HG02970 (cell line): Measurements from ENCODE around the gene UBE4B.

Experiments used
- ATAC-seq: cut with Tn5 transposase; IDR thresholded peaks from one replicate; pipeline ENCODE4 v1.9.1; 2021; ENCODE audit warnings: mild to moderate bottlenecking, moderate library complexity, moderate number of reproducible peaks; ENCODE audit not compliant: unreplicated experiment, low FRiP score

UBE4B gene

GRCh38 chr1:10031461-10031860 lies 1.3 kb upstream of the UBE4B start:
- no peak for ATAC-seq

- ATAC-seq, result peak; percentile 6
Measured at GRCh38 chr1:10033359-10033845, 644 bp downstream of the UBE4B start.

DNA sequence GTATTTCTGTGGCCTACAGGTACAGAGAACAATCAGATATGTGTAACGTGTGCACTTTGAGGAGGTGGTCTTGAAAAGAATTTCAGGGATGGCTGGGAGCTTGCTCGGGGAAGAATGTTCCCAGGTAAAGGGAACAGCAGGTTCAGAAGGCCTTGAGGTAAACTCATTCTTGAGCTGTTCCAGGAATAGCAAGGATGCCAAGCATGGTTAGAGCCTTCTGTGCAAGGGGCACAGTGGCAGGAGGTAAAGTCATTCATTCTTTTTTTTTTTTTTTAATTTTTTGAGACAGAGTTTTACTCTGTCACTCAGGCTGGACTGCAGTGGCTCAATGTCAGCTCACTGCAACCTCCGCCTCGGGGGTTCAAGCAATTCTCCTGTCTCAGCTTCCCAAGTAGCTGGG lies 10.0 kb downstream of the UBE4B start:
- no peak for ATAC-seq

DNA sequence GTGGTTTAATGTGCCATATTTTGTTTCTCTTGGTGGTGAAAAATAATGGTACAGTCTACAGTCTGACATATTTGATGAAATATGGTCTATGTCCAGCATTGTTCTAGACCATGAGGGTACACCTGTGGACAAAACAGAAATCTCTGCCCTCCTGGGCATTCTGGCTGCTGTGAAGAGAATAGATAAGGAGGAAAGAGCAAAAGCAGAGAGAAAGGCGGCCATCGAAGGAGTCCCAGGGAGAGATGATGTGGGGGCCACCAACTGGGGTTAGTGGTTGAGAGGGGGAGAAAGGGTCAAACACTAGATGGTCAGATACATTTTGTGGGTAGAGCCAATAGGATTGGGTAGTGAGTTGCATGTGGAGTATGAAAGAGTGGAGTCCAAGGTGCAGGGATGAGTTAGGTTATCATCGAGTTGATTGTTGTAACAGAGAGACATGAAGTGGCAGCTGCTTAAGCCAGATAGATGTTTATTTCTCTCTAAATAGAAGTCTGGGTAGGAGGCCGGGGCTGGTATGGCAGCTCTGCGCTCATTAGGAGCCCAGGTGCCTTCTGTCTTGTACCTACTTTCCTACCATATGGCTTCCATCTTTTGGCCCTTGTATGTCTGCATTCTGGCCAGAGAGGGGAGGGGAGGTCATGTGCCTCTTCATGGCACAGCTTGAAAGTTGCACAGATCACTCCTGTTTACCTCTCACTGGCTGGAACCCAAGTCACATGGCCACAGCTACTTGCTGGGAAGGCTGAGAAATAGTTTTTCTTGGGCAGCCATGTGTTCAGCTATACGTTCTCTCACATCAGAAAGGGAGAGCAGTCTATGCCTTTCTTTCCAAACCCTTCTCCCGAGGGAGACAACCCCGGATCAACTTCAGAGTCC lies 13.0 kb downstream of the UBE4B start:
- ATAC-seq, result no peak

- no peak for ATAC-seq
Measured at GRCh38 chr1:10046356-10047085, 13.8 kb downstream of the UBE4B start.

DNA sequence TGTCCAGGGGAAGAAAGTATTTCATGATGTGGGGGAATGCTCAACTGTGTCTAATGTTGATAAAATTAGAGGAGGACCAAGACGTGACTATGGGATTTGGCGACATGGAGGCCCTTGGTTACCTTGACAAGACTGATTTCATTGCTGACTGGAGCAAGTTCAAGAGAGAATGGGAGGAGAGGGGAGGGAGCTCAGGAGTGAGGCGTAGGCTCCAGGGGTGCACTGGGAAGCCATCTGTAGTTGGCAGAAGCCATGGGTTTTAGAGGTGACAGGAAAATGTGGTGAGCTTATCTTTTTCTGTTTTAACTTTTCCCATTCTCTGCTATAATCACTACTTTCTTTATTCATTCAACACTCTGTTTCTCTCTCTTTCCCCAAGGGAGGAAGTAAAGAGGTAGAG lies 15.8 kb downstream of the UBE4B start:
- ATAC-seq, result no peak

- ATAC-seq, result no peak
Measured at GRCh38 chr1:10050611-10051010, 17.9 kb downstream of the UBE4B start.

- no peak for ATAC-seq
Measured at GRCh38 chr1:10051656-10052055, 18.9 kb downstream of the UBE4B start.

DNA sequence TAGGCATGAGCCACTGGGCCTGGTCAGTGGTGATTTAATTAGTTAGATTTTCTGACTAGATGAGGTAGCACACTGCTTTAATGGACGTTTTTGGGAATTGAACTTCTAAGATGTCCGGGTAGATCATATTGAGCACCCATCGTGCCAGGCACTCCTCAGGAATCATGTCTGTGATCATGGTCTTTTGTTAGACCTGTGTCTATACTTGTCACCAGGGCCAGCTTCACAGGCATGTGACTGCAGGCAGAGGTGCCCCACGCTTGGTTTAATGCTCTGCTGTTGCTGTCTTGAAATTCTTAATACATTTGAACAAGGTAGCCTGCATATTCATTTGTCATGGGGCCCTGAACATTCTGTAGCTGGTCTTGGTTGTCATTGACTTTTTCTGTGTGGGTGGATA lies 19.6 kb downstream of the UBE4B start:
- ATAC-seq, result no peak

- ATAC-seq, result no peak
Measured at GRCh38 chr1:10054465-10054864, 21.7 kb downstream of the UBE4B start.

DNA sequence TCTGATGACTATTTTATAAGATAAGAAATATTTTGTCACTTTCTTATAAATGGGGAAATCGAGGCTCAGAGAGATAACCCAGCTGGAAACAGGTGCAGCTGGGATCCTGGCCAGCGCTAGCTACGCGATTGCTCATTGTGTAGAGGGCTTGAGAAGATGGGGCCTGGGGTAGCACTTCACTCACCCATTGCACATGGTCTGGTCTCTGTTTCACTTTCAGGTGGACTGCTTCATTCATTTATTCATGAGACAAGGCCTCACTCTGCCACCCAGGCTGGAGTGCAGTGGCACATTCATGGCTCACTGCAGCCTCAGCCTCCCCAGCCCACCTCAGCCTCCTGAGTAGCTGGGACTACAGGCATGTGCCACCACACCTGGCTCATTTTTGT lies 23.8 kb downstream of the UBE4B start:
- no peak for ATAC-seq

- ATAC-seq, result no peak
Measured at GRCh38 chr1:10057343-10057742, 24.6 kb downstream of the UBE4B start.

GRCh38 chr1:10057796-10058195 lies 25.0 kb downstream of the UBE4B start:
- ATAC-seq, result no peak

GRCh38 chr1:10059342-10059718 lies 26.6 kb downstream of the UBE4B start:
- no peak for ATAC-seq

DNA sequence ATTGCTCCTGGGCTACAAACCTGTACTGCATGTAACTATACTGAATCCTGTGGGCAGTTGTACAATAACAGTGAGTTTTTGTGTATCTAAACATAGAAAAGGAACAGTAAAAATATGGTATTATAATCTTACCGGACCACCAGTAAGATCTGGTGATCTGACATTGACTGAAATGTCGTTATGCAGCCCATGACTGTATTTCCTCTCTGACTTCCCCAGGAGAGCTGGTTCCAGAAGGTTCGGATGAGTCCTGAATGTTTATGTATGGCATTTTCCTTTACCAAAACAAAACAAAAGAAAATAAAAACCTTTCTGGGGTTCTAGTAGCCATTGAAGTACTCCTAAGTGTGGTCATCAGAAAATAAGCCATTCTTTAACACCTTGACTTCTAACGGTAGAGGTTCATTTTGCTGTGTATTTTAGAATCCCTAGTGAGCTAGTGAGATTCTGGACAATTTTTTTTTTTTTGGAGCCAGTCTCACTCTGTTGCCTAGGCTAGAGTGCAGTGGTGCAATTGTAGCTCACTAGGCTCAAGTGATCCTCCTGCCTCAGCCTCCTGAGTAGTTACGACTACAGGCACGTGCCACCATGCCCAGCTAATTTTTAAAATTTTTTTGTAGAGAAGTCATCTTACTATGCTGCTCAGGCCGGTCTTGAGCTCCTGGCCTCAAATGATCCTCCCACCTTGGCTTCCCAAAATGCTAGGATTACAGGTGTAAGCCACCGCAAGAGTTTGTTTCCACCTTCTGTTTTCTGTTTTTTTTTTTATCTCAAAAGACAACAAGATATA lies 27.7 kb downstream of the UBE4B start:
- ATAC-seq, result no peak

- no peak for ATAC-seq
Measured at GRCh38 chr1:10061276-10061675, 28.5 kb downstream of the UBE4B start.

DNA sequence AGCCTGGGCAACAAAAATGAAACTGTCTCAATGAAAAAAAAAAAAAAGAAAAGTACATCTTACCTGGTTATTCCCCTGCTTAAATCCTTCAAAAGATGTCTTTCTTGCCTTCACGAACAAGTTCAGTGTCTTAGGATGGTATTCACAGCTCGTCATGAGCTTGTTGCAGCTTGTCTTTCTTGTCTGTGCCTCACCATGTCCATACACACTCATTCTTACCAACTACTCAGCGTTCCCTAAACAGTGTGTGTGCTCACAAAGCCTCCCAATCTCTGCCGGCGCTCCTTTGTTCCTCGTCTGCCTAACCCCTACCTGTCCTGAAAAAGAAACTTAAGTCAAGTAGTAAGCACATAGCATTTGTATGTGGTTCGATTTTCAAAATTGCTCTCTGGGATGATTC lies 31.1 kb downstream of the UBE4B start:
- ATAC-seq, result no peak

DNA sequence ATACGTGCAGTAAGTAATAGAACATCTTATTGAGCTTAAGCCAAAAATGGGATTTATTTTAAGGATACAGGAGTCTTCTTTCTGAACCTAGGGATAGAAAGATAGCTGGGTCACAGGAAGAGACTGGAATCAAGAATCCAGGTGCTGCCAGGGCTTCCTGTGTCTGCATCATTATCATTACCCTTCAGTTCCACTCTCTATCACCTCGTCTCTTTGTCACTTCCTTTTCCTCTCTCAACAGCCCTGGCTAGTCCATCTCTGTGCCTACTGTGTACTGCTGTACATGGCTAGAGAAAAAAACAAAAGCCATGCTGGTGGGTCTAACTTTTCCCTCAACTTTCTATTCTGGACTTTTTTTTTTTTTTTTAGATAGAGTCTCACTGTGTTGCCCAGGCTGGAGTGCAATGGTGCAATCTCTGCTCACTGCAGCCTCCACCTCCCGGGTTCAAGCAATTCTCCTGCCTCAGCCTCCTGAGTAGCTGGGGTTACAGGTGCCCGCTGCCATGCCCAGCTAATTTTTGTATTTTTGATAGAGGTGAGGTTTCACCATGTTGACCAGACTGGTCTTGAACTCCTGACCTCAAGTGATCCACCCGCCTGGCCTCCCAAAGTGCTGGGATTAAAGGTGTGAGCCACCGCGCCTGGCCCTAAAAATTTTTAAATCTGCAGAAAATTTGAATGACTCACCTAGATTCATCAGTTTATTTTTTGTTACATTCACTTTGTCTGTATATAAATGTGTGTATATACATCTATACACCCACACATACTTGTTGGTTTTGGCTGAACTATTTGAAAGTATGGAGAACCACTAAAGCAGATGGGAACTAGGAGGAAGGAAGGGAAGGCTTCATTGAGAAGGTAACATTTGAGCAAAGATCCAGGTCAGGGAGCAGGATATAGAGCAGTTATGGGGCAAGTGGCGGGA lies 31.9 kb downstream of the UBE4B start:
- no peak for ATAC-seq

GRCh38 chr1:10065344-10065685 lies 32.6 kb downstream of the UBE4B start:
- ATAC-seq, result no peak

GRCh38 chr1:10065760-10066159 lies 33.0 kb downstream of the UBE4B start:
- no peak for ATAC-seq
